GM23338 (cell line): ENCODE results near the gene PFN1. TPM values are rescaled to one million over a fixed set of nuclear protein-coding genes. Genes with fewer than 3 reads are reported as not detected.

Experiments
- ATAC-seq: fragments of 200-7000 bp; cut with Tn5 transposase; 3 replicates; pipeline ENCODE4 v1.9.1; 2020
- DNase-seq: peaks from one replicate; pipeline ENCODE4 v3.0.0-alpha.2; 2015; ENCODE audit warnings: low spot score
- H2AFZ ChIP-seq: fragments of 200-600 bp; sonication (generic); 2 replicates; pipeline ENCODE4 v1.8.0; 2016; ENCODE audit warnings: antibody characterized with exemption, mild to moderate bottlenecking, moderate library complexity
- H3F3A ChIP-seq: fragments of 200-600 bp; sonication (generic); replicated peaks from 2 replicates; pipeline ENCODE4 v1.8.0; 2017; ENCODE audit warnings: antibody characterized with exemption, mixed run types, low read depth
- H3K27ac ChIP-seq: fragments of 200-600 bp; sonication (generic); 2 replicates; pipeline ENCODE4 v1.6.1; 2016; ENCODE audit warnings: low read depth
- H3K27me3 ChIP-seq: fragments of 200-600 bp; sonication (generic); 2 replicates; pipeline ENCODE4 v1.8.0; 2016; ENCODE audit warnings: mild to moderate bottlenecking, mixed run types, moderate library complexity; ENCODE audit not compliant: insufficient read depth
- H3K36me3 ChIP-seq: fragments of 200-600 bp; sonication (generic); 2 replicates; pipeline ENCODE4 v1.8.0; 2016; ENCODE audit warnings: mild to moderate bottlenecking; ENCODE audit not compliant: insufficient read depth
- H3K4me1 ChIP-seq: fragments of 200-600 bp; sonication (generic); 2 replicates; pipeline ENCODE4 v1.8.0; 2016; ENCODE audit warnings: mild to moderate bottlenecking, moderate library complexity; ENCODE audit not compliant: insufficient read depth
- H3K4me2 ChIP-seq: fragments of 200-600 bp; sonication (generic); 2 replicates; pipeline ENCODE4 v1.7.1; 2017; ENCODE audit warnings: mixed run types
- H3K4me3 ChIP-seq: fragments of 200-600 bp; sonication (generic); 2 replicates; pipeline ENCODE4 v1.6.1; 2016; ENCODE audit warnings: mixed run types
- H3K79me2 ChIP-seq: fragments of 200-600 bp; sonication (generic); replicated peaks from 2 replicates; pipeline ENCODE4 v1.8.0; 2017; ENCODE audit warnings: mild to moderate bottlenecking; ENCODE audit not compliant: insufficient read depth
- H3K9me2 ChIP-seq: fragments of 200-600 bp; sonication (generic); 2 replicates; pipeline ENCODE4 v1.8.0; 2017; ENCODE audit not compliant: insufficient read depth
- H4K20me1 ChIP-seq: fragments of 200-600 bp; sonication (generic); replicated peaks from 2 replicates; pipeline ENCODE4 v1.8.0; 2017; ENCODE audit warnings: mild to moderate bottlenecking; ENCODE audit not compliant: insufficient read depth
- H3K27ac Mint-ChIP-seq: 2 replicates; pipeline ENCODE4 v1.8.0; 2020; ENCODE audit warnings: inconsistent platforms, mild to moderate bottlenecking, moderate library complexity, mixed read lengths
- H3K27me3 Mint-ChIP-seq: 3 replicates; pipeline ENCODE4 v1.8.0; 2022; ENCODE audit warnings: low read depth, mild to moderate bottlenecking, moderate library complexity, mixed read lengths, inconsistent platforms; ENCODE audit not compliant: insufficient read depth, poor library complexity
- H3K36me3 Mint-ChIP-seq: 3 replicates; pipeline ENCODE4 v1.8.0; 2021; ENCODE audit warnings: low read depth, mild to moderate bottlenecking, inconsistent platforms, moderate library complexity, mixed read lengths
- H3K4me1 Mint-ChIP-seq: 3 replicates; pipeline ENCODE4 v1.8.0; 2020; ENCODE audit warnings: mild to moderate bottlenecking, inconsistent platforms, mixed read lengths
- H3K4me3 Mint-ChIP-seq: 3 replicates; pipeline ENCODE4 v1.8.0; 2021; ENCODE audit warnings: moderate library complexity, mild to moderate bottlenecking, inconsistent platforms, mixed read lengths
- H3K9me3 Mint-ChIP-seq: 3 replicates; pipeline ENCODE4 v1.8.0; 2020; ENCODE audit warnings: moderate library complexity, mild to moderate bottlenecking, inconsistent platforms, mixed read lengths
- CREB1 ChIP-seq: fragments of 250-450 bp; sonication (Bioruptor Pico); IDR thresholded peaks from 2 replicates; pipeline ENCODE4 v1.5.0; 2020; ENCODE audit warnings: low read depth, mild to moderate bottlenecking, moderate library complexity
- EZH2 ChIP-seq: fragments of 200-600 bp; sonication (generic); IDR thresholded peaks from one replicate; pipeline ENCODE4 v1.8.0; 2017; ENCODE audit warnings: antibody characterized with exemption, mild to moderate bottlenecking, low read depth; ENCODE audit not compliant: unreplicated experiment
- EZH2phosphoT487 ChIP-seq: fragments of 200-600 bp; sonication (generic); IDR thresholded peaks from one replicate; pipeline ENCODE4 v1.8.1; 2018; ENCODE audit warnings: antibody characterized with exemption; ENCODE audit not compliant: unreplicated experiment
- JUNB ChIP-seq: IDR thresholded peaks from one replicate; pipeline ENCODE4 v1.6.1; 2016; ENCODE audit warnings: antibody characterized with exemption; ENCODE audit not compliant: unreplicated experiment
- NANOG ChIP-seq: IDR thresholded peaks from 2 replicates; pipeline ENCODE4 v1.6.1; 2016; ENCODE audit warnings: antibody characterized with exemption, borderline replicate concordance
- POLR2AphosphoS5 ChIP-seq: IDR thresholded peaks from 2 replicates; pipeline ENCODE4 v1.6.1; 2016; ENCODE audit warnings: antibody characterized with exemption, low read depth
- STAT1 ChIP-seq: IDR thresholded peaks from one replicate; pipeline ENCODE4 v1.6.1; 2016; ENCODE audit warnings: antibody characterized with exemption; ENCODE audit not compliant: unreplicated experiment
- ZNF114 ChIP-seq: fragments of 250-450 bp; sonication (Bioruptor Pico); IDR thresholded peaks from 2 replicates; pipeline ENCODE4 v1.5.0; 2020; ENCODE audit warnings: mild to moderate bottlenecking, moderate library complexity
- ZNF331 ChIP-seq: fragments of 250-450 bp; sonication (Bioruptor Pico); IDR thresholded peaks from 2 replicates; pipeline ENCODE4 v1.5.0; 2020; ENCODE audit warnings: low read depth, mild to moderate bottlenecking, moderate library complexity
- polyA plus RNA-seq: library from polyadenylated mRNA; unstranded; fragments of >200 nt; fragmentation: Nextera tagmentation; extraction: Ambion mirVana; gene quantifications from 2 replicates; pipeline ENCODE4 v1.2.1, GENCODE V29; 2016
- total RNA-seq: library from RNA; depleted of rRNA; stranded (reverse); fragments of >200 nt; shearing (Covaris generic); gene quantifications from 2 replicates; pipeline ENCODE4 v1.2.3, GENCODE V29; 2014
- TF ChIP-seq, protein P1 (sequence below): IDR thresholded peaks from one replicate; pipeline ENCODE4 v1.6.1; 2018; ENCODE audit warnings: antibody characterized with exemption; ENCODE audit not compliant: unreplicated experiment
- TF ChIP-seq, protein P2 (sequence below), 2 experiments: fragments of 200-600 bp in 1 of 2; sonication (generic) in 1 of 2; conservative IDR thresholded peaks; 2 replicates each; pipeline versions ENCODE4 v1.5.1 to v1.6.1; 2016 to 2017; ENCODE audit warnings: antibody characterized with exemption in 2 of 2, low read depth in 2 of 2, mild to moderate bottlenecking in 2 of 2, moderate library complexity in 1 of 2
- TF ChIP-seq, protein P3 (sequence below): fragments of 250-450 bp; sonication (Bioruptor Pico); IDR thresholded peaks from 2 replicates; pipeline ENCODE4 v1.5.0; 2020; ENCODE audit warnings: mild to moderate bottlenecking, moderate library complexity
- TF ChIP-seq, protein P4 (sequence below): IDR thresholded peaks from 2 replicates; pipeline ENCODE4 v1.6.1; 2016; ENCODE audit warnings: antibody characterized with exemption

PFN1 gene
- total and polyA plus RNA-seq, 2 experiments from 2014 or later: 2,002 to 3,709 TPM

DNA sequence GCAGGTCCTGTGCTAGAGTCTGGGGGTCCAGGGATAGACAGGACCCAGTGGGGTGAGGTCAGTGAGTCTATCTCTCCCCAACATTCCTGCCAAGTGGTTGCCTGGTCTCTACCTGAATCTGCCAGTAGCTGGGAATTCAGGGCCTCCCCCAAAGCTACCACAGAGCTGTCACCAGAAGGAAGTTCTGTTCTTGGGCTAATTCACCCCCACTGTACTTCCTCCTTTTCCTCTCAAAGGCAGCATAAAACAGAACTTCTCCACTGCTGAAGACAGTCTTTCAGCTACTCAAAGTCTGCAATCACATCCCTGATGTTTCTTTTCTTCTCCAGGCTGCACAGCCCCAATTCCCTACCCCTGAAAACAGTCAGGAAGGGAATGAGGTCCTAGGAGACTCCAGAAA lies 30.4 kb upstream of the PFN1 start:
- H3K36me3 Mint-ChIP-seq: peaks cover 13% of the 10 kb centered on the region
- Histone ChIP-seq H3K4me2 (no peak overlapping the region), H3K79me2 (no peaks in the 10 kb centered on the region), H3K9me2 (no peaks in the 10 kb centered on the region), H4K20me1 (no peaks in the 10 kb centered on the region), H3K4me1 (peaks cover 4% of the 10 kb centered on the region), H3K36me3 (no peaks in the 10 kb centered on the region), H3K4me3 (no peak overlapping the region), H3K27ac (no peak overlapping the region), H3F3A (no peaks in the 10 kb centered on the region), H3K27me3 (peaks cover 54% of the 10 kb centered on the region), H2AFZ (no peak overlapping the region)
- no peaks in the 10 kb centered on the region for H3K9me3 Mint-ChIP-seq
- H3K4me3 Mint-ChIP-seq: no peak overlapping the region
- ATAC-seq (no peak), DNase-seq (no peak)
- TF ChIP-seq, protein P1, sequence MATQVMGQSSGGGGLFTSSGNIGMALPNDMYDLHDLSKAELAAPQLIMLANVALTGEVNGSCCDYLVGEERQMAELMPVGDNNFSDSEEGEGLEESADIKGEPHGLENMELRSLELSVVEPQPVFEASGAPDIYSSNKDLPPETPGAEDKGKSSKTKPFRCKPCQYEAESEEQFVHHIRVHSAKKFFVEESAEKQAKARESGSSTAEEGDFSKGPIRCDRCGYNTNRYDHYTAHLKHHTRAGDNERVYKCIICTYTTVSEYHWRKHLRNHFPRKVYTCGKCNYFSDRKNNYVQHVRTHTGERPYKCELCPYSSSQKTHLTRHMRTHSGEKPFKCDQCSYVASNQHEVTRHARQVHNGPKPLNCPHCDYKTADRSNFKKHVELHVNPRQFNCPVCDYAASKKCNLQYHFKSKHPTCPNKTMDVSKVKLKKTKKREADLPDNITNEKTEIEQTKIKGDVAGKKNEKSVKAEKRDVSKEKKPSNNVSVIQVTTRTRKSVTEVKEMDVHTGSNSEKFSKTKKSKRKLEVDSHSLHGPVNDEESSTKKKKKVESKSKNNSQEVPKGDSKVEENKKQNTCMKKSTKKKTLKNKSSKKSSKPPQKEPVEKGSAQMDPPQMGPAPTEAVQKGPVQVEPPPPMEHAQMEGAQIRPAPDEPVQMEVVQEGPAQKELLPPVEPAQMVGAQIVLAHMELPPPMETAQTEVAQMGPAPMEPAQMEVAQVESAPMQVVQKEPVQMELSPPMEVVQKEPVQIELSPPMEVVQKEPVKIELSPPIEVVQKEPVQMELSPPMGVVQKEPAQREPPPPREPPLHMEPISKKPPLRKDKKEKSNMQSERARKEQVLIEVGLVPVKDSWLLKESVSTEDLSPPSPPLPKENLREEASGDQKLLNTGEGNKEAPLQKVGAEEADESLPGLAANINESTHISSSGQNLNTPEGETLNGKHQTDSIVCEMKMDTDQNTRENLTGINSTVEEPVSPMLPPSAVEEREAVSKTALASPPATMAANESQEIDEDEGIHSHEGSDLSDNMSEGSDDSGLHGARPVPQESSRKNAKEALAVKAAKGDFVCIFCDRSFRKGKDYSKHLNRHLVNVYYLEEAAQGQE: no peak
- TF ChIP-seq NANOG (no peak), ZNF114 (no peak), STAT1 (no peak), ZNF331 (CRISPR knock-in tag) (no peak), EZH2 (no peak), POLR2AphosphoS5 (no peak), EZH2phosphoT487 (no peak), CREB1 (CRISPR knock-in tag) (no peak), JUNB (no peak)
- TF ChIP-seq, protein P2, sequence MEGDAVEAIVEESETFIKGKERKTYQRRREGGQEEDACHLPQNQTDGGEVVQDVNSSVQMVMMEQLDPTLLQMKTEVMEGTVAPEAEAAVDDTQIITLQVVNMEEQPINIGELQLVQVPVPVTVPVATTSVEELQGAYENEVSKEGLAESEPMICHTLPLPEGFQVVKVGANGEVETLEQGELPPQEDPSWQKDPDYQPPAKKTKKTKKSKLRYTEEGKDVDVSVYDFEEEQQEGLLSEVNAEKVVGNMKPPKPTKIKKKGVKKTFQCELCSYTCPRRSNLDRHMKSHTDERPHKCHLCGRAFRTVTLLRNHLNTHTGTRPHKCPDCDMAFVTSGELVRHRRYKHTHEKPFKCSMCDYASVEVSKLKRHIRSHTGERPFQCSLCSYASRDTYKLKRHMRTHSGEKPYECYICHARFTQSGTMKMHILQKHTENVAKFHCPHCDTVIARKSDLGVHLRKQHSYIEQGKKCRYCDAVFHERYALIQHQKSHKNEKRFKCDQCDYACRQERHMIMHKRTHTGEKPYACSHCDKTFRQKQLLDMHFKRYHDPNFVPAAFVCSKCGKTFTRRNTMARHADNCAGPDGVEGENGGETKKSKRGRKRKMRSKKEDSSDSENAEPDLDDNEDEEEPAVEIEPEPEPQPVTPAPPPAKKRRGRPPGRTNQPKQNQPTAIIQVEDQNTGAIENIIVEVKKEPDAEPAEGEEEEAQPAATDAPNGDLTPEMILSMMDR (conservative IDR thresholded peaks at IDR 0.05; ENCODE audit: low read depth in 2 of 2): no peak
- TF ChIP-seq, protein P3, sequence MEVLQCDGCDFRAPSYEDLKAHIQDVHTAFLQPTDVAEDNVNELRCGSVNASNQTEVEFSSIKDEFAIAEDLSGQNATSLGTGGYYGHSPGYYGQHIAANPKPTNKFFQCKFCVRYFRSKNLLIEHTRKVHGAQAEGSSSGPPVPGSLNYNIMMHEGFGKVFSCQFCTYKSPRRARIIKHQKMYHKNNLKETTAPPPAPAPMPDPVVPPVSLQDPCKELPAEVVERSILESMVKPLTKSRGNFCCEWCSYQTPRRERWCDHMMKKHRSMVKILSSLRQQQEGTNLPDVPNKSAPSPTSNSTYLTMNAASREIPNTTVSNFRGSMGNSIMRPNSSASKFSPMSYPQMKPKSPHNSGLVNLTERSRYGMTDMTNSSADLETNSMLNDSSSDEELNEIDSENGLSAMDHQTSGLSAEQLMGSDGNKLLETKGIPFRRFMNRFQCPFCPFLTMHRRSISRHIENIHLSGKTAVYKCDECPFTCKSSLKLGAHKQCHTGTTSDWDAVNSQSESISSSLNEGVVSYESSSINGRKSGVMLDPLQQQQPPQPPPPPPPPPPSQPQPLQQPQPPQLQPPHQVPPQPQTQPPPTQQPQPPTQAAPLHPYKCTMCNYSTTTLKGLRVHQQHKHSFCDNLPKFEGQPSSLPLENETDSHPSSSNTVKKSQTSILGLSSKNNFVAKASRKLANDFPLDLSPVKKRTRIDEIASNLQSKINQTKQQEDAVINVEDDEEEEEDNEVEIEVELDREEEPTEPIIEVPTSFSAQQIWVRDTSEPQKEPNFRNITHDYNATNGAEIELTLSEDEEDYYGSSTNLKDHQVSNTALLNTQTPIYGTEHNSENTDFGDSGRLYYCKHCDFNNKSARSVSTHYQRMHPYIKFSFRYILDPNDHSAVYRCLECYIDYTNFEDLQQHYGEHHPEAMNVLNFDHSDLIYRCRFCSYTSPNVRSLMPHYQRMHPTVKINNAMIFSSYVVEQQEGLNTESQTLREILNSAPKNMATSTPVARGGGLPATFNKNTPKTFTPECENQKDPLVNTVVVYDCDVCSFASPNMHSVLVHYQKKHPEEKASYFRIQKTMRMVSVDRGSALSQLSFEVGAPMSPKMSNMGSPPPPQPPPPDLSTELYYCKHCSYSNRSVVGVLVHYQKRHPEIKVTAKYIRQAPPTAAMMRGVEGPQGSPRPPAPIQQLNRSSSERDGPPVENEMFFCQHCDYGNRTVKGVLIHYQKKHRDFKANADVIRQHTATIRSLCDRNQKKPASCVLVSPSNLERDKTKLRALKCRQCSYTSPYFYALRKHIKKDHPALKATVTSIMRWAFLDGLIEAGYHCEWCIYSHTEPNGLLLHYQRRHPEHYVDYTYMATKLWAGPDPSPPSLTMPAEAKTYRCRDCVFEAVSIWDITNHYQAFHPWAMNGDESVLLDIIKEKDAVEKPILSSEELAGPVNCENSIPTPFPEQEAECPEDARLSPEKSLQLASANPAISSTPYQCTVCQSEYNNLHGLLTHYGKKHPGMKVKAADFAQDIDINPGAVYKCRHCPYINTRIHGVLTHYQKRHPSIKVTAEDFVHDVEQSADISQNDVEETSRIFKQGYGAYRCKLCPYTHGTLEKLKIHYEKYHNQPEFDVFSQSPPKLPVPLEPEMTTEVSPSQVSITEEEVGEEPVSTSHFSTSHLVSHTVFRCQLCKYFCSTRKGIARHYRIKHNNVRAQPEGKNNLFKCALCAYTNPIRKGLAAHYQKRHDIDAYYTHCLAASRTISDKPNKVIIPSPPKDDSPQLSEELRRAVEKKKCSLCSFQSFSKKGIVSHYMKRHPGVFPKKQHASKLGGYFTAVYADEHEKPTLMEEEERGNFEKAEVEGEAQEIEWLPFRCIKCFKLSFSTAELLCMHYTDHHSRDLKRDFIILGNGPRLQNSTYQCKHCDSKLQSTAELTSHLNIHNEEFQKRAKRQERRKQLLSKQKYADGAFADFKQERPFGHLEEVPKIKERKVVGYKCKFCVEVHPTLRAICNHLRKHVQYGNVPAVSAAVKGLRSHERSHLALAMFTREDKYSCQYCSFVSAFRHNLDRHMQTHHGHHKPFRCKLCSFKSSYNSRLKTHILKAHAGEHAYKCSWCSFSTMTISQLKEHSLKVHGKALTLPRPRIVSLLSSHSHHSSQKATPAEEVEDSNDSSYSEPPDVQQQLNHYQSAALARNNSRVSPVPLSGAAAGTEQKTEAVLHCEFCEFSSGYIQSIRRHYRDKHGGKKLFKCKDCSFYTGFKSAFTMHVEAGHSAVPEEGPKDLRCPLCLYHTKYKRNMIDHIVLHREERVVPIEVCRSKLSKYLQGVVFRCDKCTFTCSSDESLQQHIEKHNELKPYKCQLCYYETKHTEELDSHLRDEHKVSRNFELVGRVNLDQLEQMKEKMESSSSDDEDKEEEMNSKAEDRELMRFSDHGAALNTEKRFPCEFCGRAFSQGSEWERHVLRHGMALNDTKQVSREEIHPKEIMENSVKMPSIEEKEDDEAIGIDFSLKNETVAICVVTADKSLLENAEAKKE (CRISPR knock-in tag): no peak
- TF ChIP-seq, protein P4, sequence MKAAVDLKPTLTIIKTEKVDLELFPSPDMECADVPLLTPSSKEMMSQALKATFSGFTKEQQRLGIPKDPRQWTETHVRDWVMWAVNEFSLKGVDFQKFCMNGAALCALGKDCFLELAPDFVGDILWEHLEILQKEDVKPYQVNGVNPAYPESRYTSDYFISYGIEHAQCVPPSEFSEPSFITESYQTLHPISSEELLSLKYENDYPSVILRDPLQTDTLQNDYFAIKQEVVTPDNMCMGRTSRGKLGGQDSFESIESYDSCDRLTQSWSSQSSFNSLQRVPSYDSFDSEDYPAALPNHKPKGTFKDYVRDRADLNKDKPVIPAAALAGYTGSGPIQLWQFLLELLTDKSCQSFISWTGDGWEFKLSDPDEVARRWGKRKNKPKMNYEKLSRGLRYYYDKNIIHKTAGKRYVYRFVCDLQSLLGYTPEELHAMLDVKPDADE: no peak
- H3K27ac Mint-ChIP-seq: no peak overlapping the region
- H3K4me1 Mint-ChIP-seq: peaks cover 9% of the 10 kb centered on the region
- H3K27me3 Mint-ChIP-seq: peaks cover 38% of the 10 kb centered on the region
